Sigmoid colon (tissue), 4 donors: ENCODE data around the gene OTUD4.

ENCODE experiments used
- POLR2A ChIP-seq, 2 donors: fragments of 450-650 bp; IDR thresholded peaks; one replicate each; pipeline ENCODE4 v1.6.1; 2016; ENCODE audit warnings: antibody characterized with exemption in 2 of 2, mild to moderate bottlenecking in 2 of 2, moderate library complexity in 2 of 2
- POLR2AphosphoS5 ChIP-seq, 4 donors: sonication (generic); formaldehyde crosslinking; IDR thresholded peaks; one replicate each; pipeline ENCODE4 v1.6.1; 2017; ENCODE audit warnings: antibody characterized with exemption in 4 of 4
- TF ChIP-seq, protein P1 (sequence below), 4 experiments: fragments of 450-650 bp in 3 of 4; fragments of 200-600 bp in 1 of 4; IDR thresholded peaks; one replicate each; pipeline ENCODE4 v1.5.1; 2016 to 2019; ENCODE audit warnings: antibody characterized with exemption in 4 of 4, mild to moderate bottlenecking in 3 of 4, moderate library complexity in 2 of 4

DNA sequence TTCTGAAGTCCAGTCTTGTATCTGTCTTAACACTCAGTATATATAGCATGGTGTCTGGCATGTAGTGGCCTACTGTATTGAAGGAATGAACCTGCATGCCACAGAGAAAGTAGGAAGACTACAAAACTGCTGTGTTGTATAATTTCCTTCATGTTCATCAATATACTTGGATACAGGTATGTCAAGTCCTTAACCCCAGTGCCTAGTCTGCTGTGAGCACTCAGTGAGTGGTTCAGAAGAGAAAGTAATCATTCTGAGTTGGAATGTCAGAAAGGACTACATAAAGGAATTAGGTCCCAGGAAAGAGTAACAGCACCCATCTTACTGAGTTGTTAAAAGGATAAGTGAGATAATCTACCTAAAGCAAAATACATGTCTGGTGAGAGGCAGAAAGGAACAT lies 50.3 kb downstream of the OTUD4 start:
- TF ChIP-seq, protein P1, sequence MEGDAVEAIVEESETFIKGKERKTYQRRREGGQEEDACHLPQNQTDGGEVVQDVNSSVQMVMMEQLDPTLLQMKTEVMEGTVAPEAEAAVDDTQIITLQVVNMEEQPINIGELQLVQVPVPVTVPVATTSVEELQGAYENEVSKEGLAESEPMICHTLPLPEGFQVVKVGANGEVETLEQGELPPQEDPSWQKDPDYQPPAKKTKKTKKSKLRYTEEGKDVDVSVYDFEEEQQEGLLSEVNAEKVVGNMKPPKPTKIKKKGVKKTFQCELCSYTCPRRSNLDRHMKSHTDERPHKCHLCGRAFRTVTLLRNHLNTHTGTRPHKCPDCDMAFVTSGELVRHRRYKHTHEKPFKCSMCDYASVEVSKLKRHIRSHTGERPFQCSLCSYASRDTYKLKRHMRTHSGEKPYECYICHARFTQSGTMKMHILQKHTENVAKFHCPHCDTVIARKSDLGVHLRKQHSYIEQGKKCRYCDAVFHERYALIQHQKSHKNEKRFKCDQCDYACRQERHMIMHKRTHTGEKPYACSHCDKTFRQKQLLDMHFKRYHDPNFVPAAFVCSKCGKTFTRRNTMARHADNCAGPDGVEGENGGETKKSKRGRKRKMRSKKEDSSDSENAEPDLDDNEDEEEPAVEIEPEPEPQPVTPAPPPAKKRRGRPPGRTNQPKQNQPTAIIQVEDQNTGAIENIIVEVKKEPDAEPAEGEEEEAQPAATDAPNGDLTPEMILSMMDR (IDR thresholded peaks at IDR 0.05), result no peak
- TF ChIP-seq POLR2AphosphoS5 (IDR thresholded peaks at IDR 0.05), result no peak
- no peak for TF ChIP-seq POLR2A (IDR thresholded peaks at IDR 0.05)
